ENCODE results near the gene MAPKBP1. TPM values are rescaled to one million over a fixed set of nuclear protein-coding genes. Genes with fewer than 3 reads are reported as not detected.

The MAPKBP1 gene
- total and polyA plus RNA-seq, 2 of the 13 experiments (the other 11 are each of a cell fraction or from before 2014, with no cell fraction given): 3.0 to 7.3 TPM

- ChIA-PET CTCF (ENCODE audit: low intra/inter-chr PET ratio, low total read pairs) (no interaction called here), POLR2A (no interaction called here)
- Histone ChIP-seq H3K9ac (ENCODE audit: insufficient read depth, low read depth, low read length) (no peak overlapping the region), H3K9me3 (ENCODE audit: low read length) (no peaks in the 10 kb centered on the region), H3K79me2 (ENCODE audit: insufficient read depth, low read length) (peaks cover 5% of the 10 kb centered on the region), H3K27me3 (ENCODE audit: control insufficient read depth in 1 of 2, insufficient read depth in 2 of 2, low read length in 2 of 2) (no peaks in the 10 kb centered on the region; a peak in 1 of 5 replicates), H3K4me2 (ENCODE audit: low read depth, low read length) (no peak overlapping the region), H3K27ac (ENCODE audit: extremely low read length, insufficient read depth, low read length) (no peak overlapping the region), H3K36me3 (replicated peaks in 1 of 2; ENCODE audit: control insufficient read depth in 1 of 2, insufficient read depth in 2 of 2, low read length in 2 of 2) (no peaks in the 10 kb centered on the region), H3K4me1 (ENCODE audit: insufficient read depth, low read length) (peaks cover 80% of the 10 kb centered on the region), H2AFZ (ENCODE audit: low read length) (no peak overlapping the region), H4K20me1 (ENCODE audit: insufficient read depth, low read length) (no peaks in the 10 kb centered on the region), H3K4me3 (replicated peaks in 1 of 3; ENCODE audit: insufficient read depth in 1 of 3, low read depth in 2 of 3, low read length in 3 of 3) (no peak overlapping the region)
- DNase-seq (ENCODE audit: low spot score) (no peak), ATAC-seq (no peak), FAIRE-seq (no peak)
- TF ChIP-seq ZNF704 (CRISPR knock-in tag; IDR thresholded peaks at IDR 0.05; ENCODE audit: borderline replicate concordance): no peak
- TF ChIP-seq CHD4 (IDR thresholded peaks at IDR 0.05; ENCODE audit: borderline replicate concordance, low read length): no peak
- no peak for TF ChIP-seq SP140L (CRISPR knock-in tag; IDR thresholded peaks at IDR 0.05; ENCODE audit: borderline replicate concordance)
- TF ChIP-seq ZNF652 (CRISPR knock-in tag; IDR thresholded peaks at IDR 0.05; ENCODE audit: borderline replicate concordance, low read depth): no peak
- no peak for TF ChIP-seq GZF1 (CRISPR knock-in tag; IDR thresholded peaks at IDR 0.05)
- TF ChIP-seq ZC3H4 (CRISPR knock-in tag; IDR thresholded peaks at IDR 0.05; ENCODE audit: borderline replicate concordance): no peak
- no peak for TF ChIP-seq ZNF850 (CRISPR knock-in tag; conservative IDR thresholded peaks at IDR 0.05)
- TF ChIP-seq ZNF879 (CRISPR knock-in tag; IDR thresholded peaks at IDR 0.05): no peak
- no peak for TF ChIP-seq ZSCAN21 (CRISPR knock-in tag; IDR thresholded peaks at IDR 0.05; ENCODE audit: borderline replicate concordance)
- TF ChIP-seq ZFP1 (CRISPR knock-in tag; IDR thresholded peaks at IDR 0.05): no peak
- no peak for TF ChIP-seq ZNF253 (CRISPR knock-in tag; IDR thresholded peaks at IDR 0.05; ENCODE audit: borderline replicate concordance)
- no peak for TF ChIP-seq ZNF558 (CRISPR knock-in tag; IDR thresholded peaks at IDR 0.05; ENCODE audit: borderline replicate concordance)
- TF ChIP-seq PTBP1 (IDR thresholded peaks at IDR 0.05; ENCODE audit: low read depth, low read length, poor library complexity, severe bottlenecking): no peak
- no peak for TF ChIP-seq ZNF543 (CRISPR knock-in tag; IDR thresholded peaks at IDR 0.05)
- no peak for TF ChIP-seq STAG1 (CRISPR knock-in tag; IDR thresholded peaks at IDR 0.05)
- no peak for TF ChIP-seq ZNF343 (CRISPR knock-in tag; IDR thresholded peaks at IDR 0.05)
- TF ChIP-seq NFE2 (CRISPR knock-in tag; IDR thresholded peaks at IDR 0.05): no peak
- no peak for TF ChIP-seq ZNF282 (IDR thresholded peaks at IDR 0.05; ENCODE audit: partially characterized antibody)
- TF ChIP-seq BCL3 (CRISPR knock-in tag; IDR thresholded peaks at IDR 0.05): no peak
- TF ChIP-seq ZNF577 (CRISPR knock-in tag; IDR thresholded peaks at IDR 0.05; ENCODE audit: borderline replicate concordance, low read depth): no peak
- BruUV-seq (replicated peaks): no TSS peak
- WGBS (ENCODE audit: low lambda C conversion rate): 91% methylated on average over 1 of the region's 1 CpG
- in situ Hi-C loops (cut with HindIII; ENCODE audit: extremely low pct_ligation_motif_present, low pct_unique_long_range_greater_than_20kb) (no loop called here), intact Hi-C loops (cut with micrococcal nuclease; ENCODE audit: unreplicated experiment) (no loop called here)
Observed at GRCh38 chr15:41777421-41777973, 3.2 kb downstream of the MAPKBP1 start.
